HUES48 (cell line): ENCODE results near the gene PCNX2.

Experiments
- H3K27ac ChIP-seq: one replicate; pipeline ENCODE4 v1.7.0; 2013; ENCODE audit warnings: low read depth, low read length, inconsistent platforms
- H3K27me3 ChIP-seq: 2 replicates; pipeline ENCODE4 v1.6.1; 2013; ENCODE audit warnings: mild to moderate bottlenecking, low read length; ENCODE audit not compliant: control insufficient read depth, insufficient read depth
- H3K36me3 ChIP-seq: 2 replicates; pipeline ENCODE4 v1.6.1; 2013; ENCODE audit warnings: low read length; ENCODE audit not compliant: control insufficient read depth, insufficient read depth
- H3K4me1 ChIP-seq: 2 replicates; pipeline ENCODE4 v1.6.1; 2013; ENCODE audit warnings: mild to moderate bottlenecking, low read length; ENCODE audit not compliant: control insufficient read depth, insufficient read depth
- H3K4me3 ChIP-seq: 2 replicates; pipeline ENCODE4 v1.5.1; 2013; ENCODE audit warnings: mild to moderate bottlenecking, low read depth, low read length
- H3K9ac ChIP-seq: 2 replicates; pipeline ENCODE4 v1.6.1; 2013; ENCODE audit warnings: mild to moderate bottlenecking, low read depth, low read length, moderate library complexity
- H3K9me3 ChIP-seq: 2 replicates; pipeline ENCODE4 v1.6.1; 2013; ENCODE audit warnings: low read length; ENCODE audit not compliant: control insufficient read depth, insufficient read depth

The PCNX2 gene

GRCh38 chr1:233105225-233105624, 190.3 kb downstream of the PCNX2 start:
- Histone ChIP-seq H3K36me3 (peaks cover 8% of the 10 kb centered on the region), H3K9ac (no peak overlapping the region), H3K4me1 (peaks cover 11% of the 10 kb centered on the region; the same call in 1 of the 2 replicates), H3K9me3 (no peaks in the 10 kb centered on the region), H3K27me3 (no peaks in the 10 kb centered on the region), H3K4me3 (no peak overlapping the region), H3K27ac (no peak overlapping the region)

- no peaks in the 10 kb centered on the region for H3K27me3 ChIP-seq
- no peaks in the 10 kb centered on the region for H3K9me3 ChIP-seq
Measured at GRCh38 chr1:233102341-233102740, 193.2 kb downstream of the PCNX2 start.

GRCh38 chr1:233097959-233098580, 197.5 kb downstream of the PCNX2 start:
- H3K4me3 ChIP-seq, result no peak overlapping the region
- peaks cover 25% of the 10 kb centered on the region; the same call in 1 of the 2 replicates for H3K36me3 ChIP-seq
- no peaks in the 10 kb centered on the region for H3K9me3 ChIP-seq
- H3K27ac ChIP-seq, result no peak overlapping the region
- H3K9ac ChIP-seq, result no peak overlapping the region
- no peaks in the 10 kb centered on the region for H3K4me1 ChIP-seq
- no peaks in the 10 kb centered on the region for H3K27me3 ChIP-seq

More at GRCh38 chr1:233102341-233102740, 193.2 kb downstream of the PCNX2 start:
- H3K27ac ChIP-seq, result no peak overlapping the region
- peaks cover 8% of the 10 kb centered on the region for H3K36me3 ChIP-seq
- no peak overlapping the region for H3K9ac ChIP-seq
- H3K4me3 ChIP-seq, result no peak overlapping the region
- H3K4me1 ChIP-seq, result no peaks in the 10 kb centered on the region

- Histone ChIP-seq H3K9ac (no peak overlapping the region), H3K4me3 (no peak overlapping the region), H3K9me3 (no peaks in the 10 kb centered on the region), H3K36me3 (peaks cover 25% of the 10 kb centered on the region; the same call in 1 of the 2 replicates), H3K4me1 (no peaks in the 10 kb centered on the region), H3K27ac (no peak overlapping the region), H3K27me3 (no peaks in the 10 kb centered on the region)
Measured at GRCh38 chr1:233097546-233097945, 198.0 kb downstream of the PCNX2 start.

- no peak overlapping the region for H3K27ac ChIP-seq
- H3K9ac ChIP-seq, result no peak overlapping the region
- H3K4me3 ChIP-seq, result no peak overlapping the region
- H3K9me3 ChIP-seq, result no peaks in the 10 kb centered on the region
- peaks cover 34% of the 10 kb centered on the region; the same call in 1 of the 2 replicates for H3K36me3 ChIP-seq
- no peaks in the 10 kb centered on the region for H3K27me3 ChIP-seq
- H3K4me1 ChIP-seq, result no peaks in the 10 kb centered on the region
Measured at GRCh38 chr1:233094691-233095090, 200.8 kb downstream of the PCNX2 start.

- Histone ChIP-seq H3K4me3 (no peak overlapping the region), H3K4me1 (no peaks in the 10 kb centered on the region), H3K36me3 (peaks cover 38% of the 10 kb centered on the region; the same call in 1 of the 2 replicates), H3K27me3 (no peaks in the 10 kb centered on the region), H3K9me3 (no peaks in the 10 kb centered on the region), H3K9ac (no peak overlapping the region), H3K27ac (no peak overlapping the region)
Measured at GRCh38 chr1:233094269-233094668, 201.3 kb downstream of the PCNX2 start.

- H3K9me3 ChIP-seq, result no peaks in the 10 kb centered on the region
- no peak overlapping the region for H3K9ac ChIP-seq
- H3K36me3 ChIP-seq, result peaks cover 46% of the 10 kb centered on the region; the same call in 1 of the 2 replicates
- no peak overlapping the region for H3K27ac ChIP-seq
- no peak overlapping the region for H3K4me3 ChIP-seq
- H3K27me3 ChIP-seq, result no peaks in the 10 kb centered on the region
- peaks cover 8% of the 10 kb centered on the region; the same call in 1 of the 2 replicates for H3K4me1 ChIP-seq
Measured at GRCh38 chr1:233090746-233091494, 204.6 kb downstream of the PCNX2 start.

GRCh38 chr1:233089251-233089650, 206.3 kb downstream of the PCNX2 start:
- no peaks in the 10 kb centered on the region for H3K27me3 ChIP-seq

GRCh38 chr1:233088613-233089012, 206.9 kb downstream of the PCNX2 start:
- Histone ChIP-seq H3K4me3 (no peak overlapping the region), H3K9ac (no peak overlapping the region), H3K36me3 (peaks cover 36% of the 10 kb centered on the region; the same call in 1 of the 2 replicates), H3K27me3 (no peaks in the 10 kb centered on the region), H3K9me3 (no peaks in the 10 kb centered on the region), H3K4me1 (peaks cover 8% of the 10 kb centered on the region; the same call in 1 of the 2 replicates), H3K27ac (no peak overlapping the region)

More at GRCh38 chr1:233089251-233089650, 206.3 kb downstream of the PCNX2 start:
- peaks cover 8% of the 10 kb centered on the region; the same call in 1 of the 2 replicates for H3K4me1 ChIP-seq
- H3K27ac ChIP-seq, result no peak overlapping the region
- H3K9me3 ChIP-seq, result no peaks in the 10 kb centered on the region
- H3K36me3 ChIP-seq, result peaks cover 38% of the 10 kb centered on the region; the same call in 1 of the 2 replicates
- H3K4me3 ChIP-seq, result no peak overlapping the region
- H3K9ac ChIP-seq, result no peak overlapping the region

GRCh38 chr1:233086961-233087881, 208.3 kb downstream of the PCNX2 start:
- Histone ChIP-seq H3K4me1 (peaks cover 8% of the 10 kb centered on the region; the same call in 1 of the 2 replicates), H3K9ac (no peak overlapping the region), H3K36me3 (peaks cover 41% of the 10 kb centered on the region; the same call in 1 of the 2 replicates), H3K27ac (no peak overlapping the region), H3K4me3 (no peak overlapping the region), H3K9me3 (no peaks in the 10 kb centered on the region), H3K27me3 (no peaks in the 10 kb centered on the region)
